OCI-LY1 (cell line): Measurements from ENCODE around the gene VWA3B.

ENCODE experiments used
- H2AFZ ChIP-seq: fragments of 200-600 bp; sonication (generic), shearing (Covaris generic); 2 replicates; pipeline ENCODE4 v1.6.0; 2014; ENCODE audit warnings: antibody characterized with exemption, mild to moderate bottlenecking, low read length
- H3F3A ChIP-seq: fragments of 200-600 bp; sonication (generic), shearing (Covaris generic); 2 replicates; pipeline ENCODE4 v1.6.0; 2014; ENCODE audit warnings: mild to moderate bottlenecking, antibody characterized with exemption, low read length, moderate library complexity; ENCODE audit not compliant: insufficient read depth
- H3K27ac ChIP-seq: fragments of 200-600 bp; sonication (generic); 2 replicates; pipeline ENCODE4 v1.5.1; 2014; ENCODE audit warnings: low read length, mixed run types, mild to moderate bottlenecking, low read depth; ENCODE audit not compliant: poor library complexity, severe bottlenecking
- H3K27me3 ChIP-seq: fragments of 200-600 bp; sonication (generic); 2 replicates; pipeline ENCODE4 v1.6.0; 2014; ENCODE audit warnings: antibody characterized with exemption, mild to moderate bottlenecking, low read length, moderate library complexity; ENCODE audit not compliant: insufficient read depth
- H3K36me3 ChIP-seq: fragments of 200-600 bp; sonication (generic); 2 replicates; pipeline ENCODE4 v1.6.1; 2014; ENCODE audit warnings: mild to moderate bottlenecking, antibody characterized with exemption, low read length, moderate library complexity, mixed read lengths; ENCODE audit not compliant: insufficient read depth
- H3K4me1 ChIP-seq: fragments of 200-600 bp; sonication (generic); 2 replicates; pipeline ENCODE4 v1.5.1; 2014; ENCODE audit warnings: mild to moderate bottlenecking, low read length, moderate library complexity; ENCODE audit not compliant: insufficient read depth, severe bottlenecking
- H3K4me2 ChIP-seq: fragments of 200-600 bp; sonication (generic), shearing (Covaris generic); 2 replicates; pipeline ENCODE4 v1.6.1; 2014; ENCODE audit warnings: low read length
- H3K4me3 ChIP-seq: fragments of 200-600 bp; sonication (generic); 2 replicates; pipeline ENCODE4 v1.5.1; 2014; ENCODE audit warnings: low read length, low read depth, mild to moderate bottlenecking, mixed read lengths; ENCODE audit not compliant: poor library complexity, severe bottlenecking
- H3K79me2 ChIP-seq: fragments of 200-600 bp; shearing (Covaris generic); 2 replicates; pipeline ENCODE4 v1.6.1; 2016; ENCODE audit warnings: mixed run types, low read length, mixed read lengths; ENCODE audit not compliant: insufficient read depth
- H3K9ac ChIP-seq: fragments of 200-600 bp; sonication (generic), shearing (Covaris generic); 2 replicates; pipeline ENCODE4 v1.6.1; 2014; ENCODE audit warnings: mild to moderate bottlenecking, low read length, mixed read lengths
- H3K9me2 ChIP-seq: fragments of 200-600 bp; sonication (generic), shearing (Covaris generic); 2 replicates; pipeline ENCODE4 v1.6.1; 2014; ENCODE audit warnings: low read depth, mild to moderate bottlenecking, low read length, mixed read lengths
- H3K9me3 ChIP-seq: fragments of 200-600 bp; shearing (Covaris generic); 2 replicates; pipeline ENCODE4 v1.6.1; 2014; ENCODE audit warnings: low read length, mixed read lengths
- H4K20me1 ChIP-seq: fragments of 200-600 bp; sonication (generic), shearing (Covaris generic); 2 replicates; pipeline ENCODE4 v1.6.0; 2016; ENCODE audit warnings: mild to moderate bottlenecking, low read length; ENCODE audit not compliant: insufficient read depth
- EZH2 ChIP-seq: fragments of 200-600 bp; sonication (generic), shearing (Covaris generic); IDR thresholded peaks from 2 replicates; pipeline ENCODE4 v1.8.0; 2017; ENCODE audit warnings: borderline replicate concordance, mixed run types, mild to moderate bottlenecking, antibody characterized with exemption, low read length, moderate library complexity, mixed read lengths
- TF ChIP-seq, protein P1 (sequence below): fragments of 200-600 bp; sonication (generic), shearing (Covaris generic); IDR thresholded peaks from 2 replicates; pipeline ENCODE4 v1.5.1; 2017; ENCODE audit warnings: mild to moderate bottlenecking, antibody characterized with exemption, low read length, moderate library complexity, mixed read lengths

The VWA3B gene

DNA sequence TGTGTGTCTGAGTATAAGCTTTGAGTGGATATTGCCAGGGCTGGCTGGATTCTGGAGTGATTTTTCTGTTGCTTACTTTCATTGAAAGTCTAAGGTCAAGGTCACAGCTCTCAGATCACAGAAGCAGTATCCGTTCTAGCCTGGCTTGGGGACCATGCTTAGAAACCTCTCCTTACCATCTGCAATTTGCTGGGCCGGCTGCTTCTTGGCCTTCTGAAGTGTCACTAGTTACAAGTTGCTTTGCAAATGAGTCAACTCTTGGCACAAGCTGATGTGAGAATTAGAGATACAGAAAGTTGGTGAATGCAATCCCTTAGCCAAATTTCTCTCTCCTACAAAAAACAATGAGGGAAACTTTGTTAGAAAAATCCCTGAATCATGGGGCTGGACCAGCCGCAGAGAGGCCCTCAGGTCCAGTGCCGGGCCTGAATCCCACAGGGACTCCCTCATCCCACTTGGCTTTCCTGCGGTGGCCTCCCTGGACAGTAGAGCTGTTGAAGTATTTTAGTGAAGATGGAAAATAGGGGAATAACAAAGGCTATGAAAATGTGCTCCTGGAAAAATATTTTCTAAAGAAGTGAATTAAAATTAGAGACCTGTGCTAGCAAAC, 166.6 kb downstream of the VWA3B start:
- no peaks in the 10 kb centered on the region for H3K79me2 ChIP-seq
- H3K4me3 ChIP-seq, result no peak overlapping the region
- H3K4me1 ChIP-seq, result no peaks in the 10 kb centered on the region
- H3K9me3 ChIP-seq, result no peaks in the 10 kb centered on the region
- H3K4me2 ChIP-seq, result no peak overlapping the region
- no peak overlapping the region for H3K9ac ChIP-seq
- H3K27me3 ChIP-seq, result no peaks in the 10 kb centered on the region
- no peak for TF ChIP-seq EZH2
- TF ChIP-seq, protein P1, sequence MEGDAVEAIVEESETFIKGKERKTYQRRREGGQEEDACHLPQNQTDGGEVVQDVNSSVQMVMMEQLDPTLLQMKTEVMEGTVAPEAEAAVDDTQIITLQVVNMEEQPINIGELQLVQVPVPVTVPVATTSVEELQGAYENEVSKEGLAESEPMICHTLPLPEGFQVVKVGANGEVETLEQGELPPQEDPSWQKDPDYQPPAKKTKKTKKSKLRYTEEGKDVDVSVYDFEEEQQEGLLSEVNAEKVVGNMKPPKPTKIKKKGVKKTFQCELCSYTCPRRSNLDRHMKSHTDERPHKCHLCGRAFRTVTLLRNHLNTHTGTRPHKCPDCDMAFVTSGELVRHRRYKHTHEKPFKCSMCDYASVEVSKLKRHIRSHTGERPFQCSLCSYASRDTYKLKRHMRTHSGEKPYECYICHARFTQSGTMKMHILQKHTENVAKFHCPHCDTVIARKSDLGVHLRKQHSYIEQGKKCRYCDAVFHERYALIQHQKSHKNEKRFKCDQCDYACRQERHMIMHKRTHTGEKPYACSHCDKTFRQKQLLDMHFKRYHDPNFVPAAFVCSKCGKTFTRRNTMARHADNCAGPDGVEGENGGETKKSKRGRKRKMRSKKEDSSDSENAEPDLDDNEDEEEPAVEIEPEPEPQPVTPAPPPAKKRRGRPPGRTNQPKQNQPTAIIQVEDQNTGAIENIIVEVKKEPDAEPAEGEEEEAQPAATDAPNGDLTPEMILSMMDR, result no peak
- H4K20me1 ChIP-seq, result no peaks in the 10 kb centered on the region
- H2AFZ ChIP-seq, result no peak overlapping the region
- no peaks in the 10 kb centered on the region for H3F3A ChIP-seq
- H3K27ac ChIP-seq, result no peak overlapping the region
- H3K9me2 ChIP-seq, result no peaks in the 10 kb centered on the region
- H3K36me3 ChIP-seq, result no peaks in the 10 kb centered on the region

DNA sequence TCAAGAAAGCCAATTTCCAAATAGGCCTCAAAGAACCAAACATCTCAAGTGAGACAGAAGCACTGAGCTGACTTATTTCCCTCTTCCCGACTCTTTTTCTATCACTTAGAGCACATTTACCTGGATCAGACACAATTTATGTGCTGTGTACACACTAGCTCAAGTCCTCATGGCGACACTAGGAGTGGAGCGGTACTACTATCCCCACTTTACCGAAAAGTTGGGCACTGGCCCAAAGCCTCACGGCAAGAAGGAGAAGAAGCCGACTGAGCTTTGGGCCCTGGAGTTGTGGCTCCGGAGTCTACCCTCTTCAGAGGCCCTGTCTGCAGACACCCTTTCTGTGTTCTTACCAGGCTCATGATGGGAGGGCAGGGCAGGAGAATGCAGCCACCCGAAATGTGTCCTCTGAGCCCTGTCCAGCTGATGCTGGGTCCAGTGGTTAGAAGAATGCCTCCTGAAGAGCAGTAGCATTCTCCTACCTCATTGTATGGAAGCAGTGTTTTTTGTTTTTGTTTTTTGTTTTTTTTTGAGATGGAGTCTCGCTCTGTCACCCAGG, 167.6 kb downstream of the VWA3B start:
- Histone ChIP-seq H3K27me3 (no peaks in the 10 kb centered on the region), H3K27ac (no peak overlapping the region), H3K4me3 (no peak overlapping the region), H3K4me1 (no peaks in the 10 kb centered on the region), H3K9me3 (no peaks in the 10 kb centered on the region), H4K20me1 (no peaks in the 10 kb centered on the region), H2AFZ (no peak overlapping the region), H3K36me3 (no peaks in the 10 kb centered on the region), H3K4me2 (no peak overlapping the region), H3F3A (no peaks in the 10 kb centered on the region), H3K79me2 (no peaks in the 10 kb centered on the region), H3K9me2 (no peaks in the 10 kb centered on the region), H3K9ac (no peak overlapping the region)
- no peak for TF ChIP-seq EZH2
- TF ChIP-seq, protein P1, result no peak

DNA sequence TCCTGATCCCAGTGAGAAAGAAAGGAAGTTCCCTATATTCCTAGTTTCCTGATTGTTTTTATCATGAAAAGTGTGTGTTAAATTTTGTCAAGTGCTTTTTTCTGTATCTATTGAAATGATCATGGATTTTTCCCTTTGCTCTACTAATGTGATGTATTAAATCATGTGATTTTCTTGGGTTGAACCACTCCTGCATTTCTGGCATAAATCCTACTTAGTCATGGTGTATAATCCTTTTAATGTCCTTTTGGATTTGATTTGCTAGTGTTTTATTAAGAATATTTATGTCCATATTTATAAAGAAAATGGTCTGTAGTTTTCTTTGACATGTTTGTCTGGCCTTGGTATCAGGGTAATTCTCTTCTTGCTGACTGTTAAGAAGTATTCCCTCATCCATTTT, 171.9 kb downstream of the VWA3B start:
- Histone ChIP-seq H3K4me1 (no peaks in the 10 kb centered on the region), H3K9me2 (no peaks in the 10 kb centered on the region), H3K79me2 (no peaks in the 10 kb centered on the region)

More for the DNA sequence above, 171.9 kb downstream of the VWA3B start:
- Histone ChIP-seq H3K27ac (no peak overlapping the region), H3K27me3 (no peaks in the 10 kb centered on the region), H3K4me3 (no peak overlapping the region), H4K20me1 (no peaks in the 10 kb centered on the region), H3K9ac (no peak overlapping the region), H3F3A (no peaks in the 10 kb centered on the region), H3K4me2 (no peak overlapping the region), H2AFZ (no peak overlapping the region), H3K36me3 (no peaks in the 10 kb centered on the region), H3K9me3 (peaks cover 9% of the 10 kb centered on the region; the same call in 1 of the 2 replicates)
- TF ChIP-seq EZH2, result no peak
- TF ChIP-seq, protein P1, result no peak
